NCI-H526 treated with DMSO at 0.1 percent for 48 hours (cell line): Measurements from ENCODE around the gene MSH3.
"Not testable (repeated sequence)": the region's sequence is repeated elsewhere in the genome, so short reads cannot be mapped to it uniquely, and the experiment has no call there.

Experiments used
- DNase-seq: peaks from one replicate; lab custom pipeline; 2025; lab: John Stamatoyannopoulos, UW

Gene MSH3

DNA sequence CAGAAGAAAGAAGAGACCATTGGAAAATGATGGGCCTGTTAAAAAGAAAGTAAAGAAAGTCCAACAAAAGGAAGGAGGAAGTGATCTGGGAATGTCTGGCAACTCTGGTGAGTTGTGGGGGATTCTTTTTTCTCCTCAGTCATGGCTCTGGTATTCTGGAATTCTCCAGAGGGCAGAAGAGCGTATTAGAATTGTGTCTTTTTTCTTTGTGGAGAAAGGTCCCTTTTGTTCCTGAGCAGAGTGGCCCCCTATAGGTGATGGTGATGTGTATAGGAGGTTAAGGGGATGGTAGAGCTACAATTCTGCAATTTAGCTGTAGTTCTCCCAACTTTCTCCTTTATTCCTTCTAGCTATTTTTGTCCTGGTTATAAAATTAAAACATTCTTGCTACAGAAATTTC lies 2.0 kb downstream of the MSH3 start:
- no peak for DNase-seq

DNA sequence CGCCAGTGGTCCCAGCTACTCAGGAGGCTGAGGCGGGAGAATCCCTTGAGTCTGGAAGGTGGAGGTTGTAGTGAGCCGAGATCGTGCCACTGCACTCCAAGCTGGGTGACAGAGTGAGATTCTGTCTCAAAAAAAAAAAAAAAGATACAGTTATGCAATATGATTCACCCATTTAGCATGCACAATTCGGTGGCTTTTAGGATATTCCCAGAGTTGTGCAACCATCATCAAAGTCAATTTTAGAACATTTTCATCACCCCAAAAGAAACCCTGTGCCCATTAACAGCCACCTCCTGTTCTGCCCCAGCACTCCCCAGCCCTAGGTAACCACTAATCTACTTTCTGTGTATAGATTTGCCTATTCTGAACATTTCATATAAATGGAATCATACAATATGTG lies 4.7 kb downstream of the MSH3 start:
- no peak for DNase-seq

DNA sequence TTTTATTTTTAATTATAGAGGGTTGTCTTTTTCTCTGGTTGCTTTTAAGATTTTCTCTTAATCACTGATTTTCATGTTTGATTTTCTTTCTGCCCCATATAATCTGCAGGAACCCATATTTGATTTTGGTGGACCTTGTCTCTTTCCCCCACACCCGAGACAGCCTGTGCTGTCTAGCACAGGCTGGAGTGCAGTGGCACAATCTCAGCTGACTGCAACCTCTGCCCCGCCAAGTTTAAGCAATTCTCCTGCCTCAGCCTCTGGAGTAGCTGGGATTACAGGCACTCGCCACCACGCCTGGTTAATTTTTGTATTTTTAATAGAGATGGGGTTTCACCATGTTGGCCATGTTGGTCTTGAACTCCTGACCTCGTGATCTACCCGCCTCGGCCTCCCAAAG lies 6.2 kb downstream of the MSH3 start:
- DNase-seq = not testable (repeated sequence)

DNA sequence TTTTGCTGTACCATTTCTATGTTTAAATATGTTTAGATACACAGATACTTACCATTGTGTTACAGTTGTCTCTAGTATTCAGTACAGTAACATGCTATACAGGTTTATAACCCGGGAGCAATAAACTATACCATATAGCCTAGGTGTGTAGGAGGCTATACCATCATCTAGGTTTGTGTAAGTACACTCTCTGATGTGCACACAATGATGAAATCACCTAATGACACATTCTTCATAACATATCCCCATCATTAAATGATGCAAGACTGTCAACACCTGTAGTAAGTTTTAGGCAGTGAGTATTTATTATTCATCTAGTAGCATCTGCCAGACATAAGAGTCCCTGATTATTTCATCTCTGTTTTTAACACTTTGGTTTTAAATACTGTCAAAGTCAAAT lies 7.7 kb downstream of the MSH3 start:
- no peak for DNase-seq

DNA sequence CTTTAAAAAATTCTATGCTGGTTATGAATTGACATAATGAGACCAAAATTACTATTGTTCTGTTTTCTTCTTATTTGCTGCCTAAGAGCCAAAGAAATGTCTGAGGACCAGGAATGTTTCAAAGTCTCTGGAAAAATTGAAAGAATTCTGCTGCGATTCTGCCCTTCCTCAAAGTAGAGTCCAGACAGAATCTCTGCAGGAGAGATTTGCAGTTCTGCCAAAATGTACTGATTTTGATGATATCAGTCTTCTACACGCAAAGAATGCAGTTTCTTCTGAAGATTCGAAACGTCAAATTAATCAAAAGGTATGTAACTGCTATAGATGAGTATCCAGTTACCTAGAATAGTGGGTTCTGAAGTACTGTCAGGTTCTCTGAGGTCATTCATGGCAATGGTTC lies 10.6 kb downstream of the MSH3 start:
- no peak for DNase-seq

DNA sequence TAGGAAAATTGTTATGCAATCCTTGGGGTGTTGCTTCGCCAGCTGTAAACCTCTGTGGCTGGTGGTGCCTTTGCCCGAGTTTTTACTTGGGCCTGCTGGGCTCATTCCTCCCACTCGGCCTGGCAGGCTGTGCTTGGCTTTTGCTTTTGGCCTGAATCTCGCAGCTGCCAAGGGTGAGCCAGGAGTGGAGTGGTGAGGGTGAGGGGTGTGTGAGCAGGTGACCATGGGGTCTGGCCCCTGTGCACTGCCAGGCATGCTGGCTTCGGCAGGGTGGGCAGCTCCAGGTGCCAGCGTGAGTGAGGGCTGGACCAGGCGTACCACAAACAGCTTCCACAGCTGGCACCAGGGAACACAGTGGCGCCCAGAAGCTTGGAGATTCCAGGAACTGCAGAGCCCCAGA lies 12.9 kb downstream of the MSH3 start:
- no peak for DNase-seq

DNA sequence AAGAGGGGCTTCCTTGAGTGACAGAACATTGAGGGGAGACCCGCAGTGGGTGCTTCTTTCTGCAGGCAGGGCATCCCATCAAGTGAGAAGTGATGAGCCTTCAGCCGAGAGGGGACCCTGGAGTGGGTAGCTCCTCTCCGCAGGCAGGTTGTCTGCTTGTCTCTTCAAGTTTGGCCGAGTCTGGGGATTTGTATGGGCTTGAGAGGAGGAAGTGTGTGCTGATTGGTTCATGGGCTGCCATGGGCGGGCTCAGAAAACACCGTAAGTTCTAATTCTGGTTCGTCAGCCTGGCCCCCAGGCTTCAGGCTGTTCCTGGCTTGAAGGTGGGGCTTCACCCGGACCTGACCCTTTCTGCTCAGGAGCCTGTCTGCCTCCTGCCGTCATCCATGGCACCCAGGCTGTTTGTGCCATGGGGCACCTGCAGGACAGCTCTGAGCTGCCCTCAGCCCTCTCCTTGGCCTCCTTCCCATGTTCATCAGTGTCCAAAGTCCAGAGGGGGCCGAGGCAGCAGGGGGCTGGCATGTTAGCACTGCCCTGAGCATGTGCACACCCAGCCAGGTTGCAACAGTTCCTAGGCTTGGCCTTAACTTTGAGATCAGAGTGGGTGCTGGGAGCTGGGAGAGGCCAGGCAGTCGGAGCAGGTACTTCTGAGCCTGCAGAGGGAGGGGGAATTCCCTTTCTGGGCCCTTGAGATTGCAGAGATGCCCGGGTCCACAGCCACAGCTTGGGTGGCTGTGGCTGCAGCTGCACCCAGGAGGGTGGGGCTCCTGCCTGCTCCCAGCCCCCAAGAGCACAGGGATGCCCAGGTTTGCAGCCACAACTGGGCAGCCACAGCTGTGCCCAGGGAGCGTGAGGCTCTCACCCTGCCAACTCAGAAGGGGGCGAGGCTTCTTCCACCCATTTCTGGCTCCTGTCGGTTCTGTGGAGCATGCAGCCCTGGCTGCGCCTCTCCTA lies 13.8 kb downstream of the MSH3 start:
- DNase-seq = no peak

DNA sequence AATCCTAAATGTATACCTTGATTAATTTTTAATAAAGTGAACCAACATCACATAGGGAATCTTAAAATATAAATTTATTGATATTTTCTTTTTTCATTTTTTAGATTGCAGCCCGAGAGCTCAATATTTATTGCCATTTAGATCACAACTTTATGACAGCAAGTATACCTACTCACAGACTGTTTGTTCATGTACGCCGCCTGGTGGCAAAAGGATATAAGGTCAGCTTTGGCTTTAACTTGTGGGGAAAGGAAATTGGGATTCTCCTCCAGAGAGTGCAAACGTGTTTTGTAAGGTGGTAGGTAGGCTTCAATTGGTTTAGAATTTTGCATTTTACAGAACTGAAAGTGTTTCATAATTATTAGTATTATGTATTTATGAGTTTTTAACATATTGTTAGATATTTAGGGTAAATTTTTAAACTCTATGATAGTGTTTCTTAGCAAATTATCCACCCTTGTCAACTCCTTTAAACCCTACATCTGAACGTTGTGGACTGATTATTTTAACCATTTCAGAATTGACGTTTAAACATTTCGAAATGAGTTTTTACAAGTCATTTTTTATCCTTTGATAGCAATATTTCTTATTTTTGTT lies 17.8 kb downstream of the MSH3 start:
- DNase-seq = peak; percentile 17

DNA sequence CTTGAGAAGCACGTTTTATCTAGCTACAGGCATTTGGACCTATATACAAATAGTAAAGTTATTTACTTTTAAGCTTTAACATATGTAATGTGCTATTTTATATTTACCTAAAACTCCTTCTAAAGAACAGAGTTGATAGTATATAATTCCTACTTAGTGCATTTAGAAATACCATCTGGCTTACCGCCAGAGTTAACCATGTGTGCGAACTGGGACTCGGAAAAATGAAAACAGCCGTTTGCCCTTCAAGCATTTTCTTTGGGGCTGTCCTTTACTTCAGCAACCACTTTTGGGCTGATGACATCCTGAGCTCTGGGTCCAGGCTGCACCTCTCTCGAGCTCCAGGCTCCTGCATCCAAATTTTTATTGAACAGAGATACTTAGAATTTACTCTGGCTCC lies 22.3 kb downstream of the MSH3 start:
- no peak for DNase-seq

DNA sequence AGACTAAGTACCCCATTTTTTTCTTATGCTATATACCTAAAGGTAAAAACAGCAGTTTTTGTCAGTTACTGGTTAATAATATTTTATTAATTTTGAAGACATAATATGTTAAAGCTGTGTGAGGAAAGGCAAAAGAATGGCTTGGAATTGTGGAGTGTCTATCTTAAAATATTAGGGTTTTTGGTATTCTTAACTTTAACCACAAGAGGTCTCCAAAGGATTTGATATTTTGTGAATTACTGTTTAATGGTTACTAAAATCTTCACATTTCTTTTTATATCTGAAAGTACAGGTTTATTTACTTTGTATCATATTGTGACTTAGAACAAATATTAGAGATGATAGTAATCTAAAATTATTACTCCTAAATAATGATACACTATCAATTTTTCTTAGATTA lies 32.3 kb downstream of the MSH3 start:
- no peak for DNase-seq

DNA sequence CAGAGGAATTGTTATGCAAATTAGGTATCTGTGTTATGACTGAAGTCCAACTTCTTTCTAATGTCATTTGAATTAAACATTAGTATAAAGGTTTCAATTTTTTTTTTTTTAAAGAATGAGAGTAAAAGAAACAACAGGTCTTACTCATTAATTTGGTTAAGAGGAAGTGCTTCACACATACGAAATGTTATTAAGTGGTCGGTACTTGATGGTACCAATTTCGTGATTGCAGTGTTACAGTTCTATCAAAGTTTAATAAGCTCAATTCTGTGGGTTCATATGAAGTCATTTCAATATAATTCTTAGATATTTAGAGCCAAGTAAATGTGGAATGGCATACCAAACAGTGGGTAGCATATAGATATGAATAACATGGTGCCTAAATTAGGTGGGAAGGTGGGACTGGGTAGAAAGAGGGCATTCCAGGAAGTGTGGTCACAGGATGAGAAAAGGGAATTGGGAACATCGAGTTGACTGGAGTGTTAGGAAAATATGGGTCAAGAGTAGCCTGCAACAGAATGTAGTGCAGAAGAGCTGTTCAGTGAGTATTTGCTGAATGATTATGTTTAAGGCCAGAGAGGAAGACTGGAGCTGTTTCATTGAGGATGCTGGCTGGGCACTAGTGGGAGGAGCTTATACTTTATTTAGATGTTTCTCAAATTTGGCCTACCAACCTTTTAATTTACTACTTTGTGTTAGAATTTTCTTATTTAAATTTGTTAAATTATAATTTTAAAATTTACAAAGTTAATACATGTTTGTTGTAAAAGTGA lies 34.4 kb downstream of the MSH3 start:
- DNase-seq = no peak

DNA sequence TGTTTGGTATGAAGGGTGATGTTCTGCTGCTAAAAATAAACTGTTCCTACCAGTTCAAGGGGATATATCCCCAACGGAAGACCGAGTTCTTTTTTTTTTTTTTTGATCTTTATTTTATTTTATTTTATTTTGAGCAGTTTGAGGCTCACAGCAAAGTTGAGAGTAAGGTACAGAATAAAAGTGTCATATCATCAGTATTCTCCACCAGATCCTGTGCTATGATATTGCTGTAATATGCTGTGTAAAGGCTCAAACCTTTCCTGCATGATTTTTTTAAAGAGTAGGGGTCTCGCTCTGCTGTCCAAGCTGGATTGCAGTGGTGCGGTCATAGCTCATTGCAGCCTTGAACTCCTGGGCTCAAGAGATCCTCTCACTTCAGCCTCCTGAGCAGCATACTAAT lies 35.2 kb downstream of the MSH3 start:
- no peak for DNase-seq

DNA sequence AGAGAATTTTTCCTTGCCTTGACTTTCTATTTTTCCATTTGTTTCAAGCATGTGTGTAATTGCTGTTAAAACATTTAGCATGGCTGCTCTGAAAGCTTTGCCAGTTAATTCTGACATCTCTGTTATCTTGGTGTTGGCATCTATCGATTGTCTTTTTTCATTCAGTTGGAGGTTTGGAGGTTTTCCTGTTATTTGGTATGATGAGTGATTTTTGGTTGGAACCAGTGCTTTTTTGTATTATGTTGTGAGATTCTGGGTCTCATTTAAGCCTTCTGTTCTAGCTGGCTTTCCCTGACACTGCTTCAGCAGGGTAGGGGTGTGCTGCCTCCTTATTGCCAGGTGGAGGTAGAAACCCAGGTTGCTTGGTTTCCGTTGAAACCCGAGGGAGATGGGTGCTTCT lies 41.2 kb downstream of the MSH3 start:
- DNase-seq = no peak

DNA sequence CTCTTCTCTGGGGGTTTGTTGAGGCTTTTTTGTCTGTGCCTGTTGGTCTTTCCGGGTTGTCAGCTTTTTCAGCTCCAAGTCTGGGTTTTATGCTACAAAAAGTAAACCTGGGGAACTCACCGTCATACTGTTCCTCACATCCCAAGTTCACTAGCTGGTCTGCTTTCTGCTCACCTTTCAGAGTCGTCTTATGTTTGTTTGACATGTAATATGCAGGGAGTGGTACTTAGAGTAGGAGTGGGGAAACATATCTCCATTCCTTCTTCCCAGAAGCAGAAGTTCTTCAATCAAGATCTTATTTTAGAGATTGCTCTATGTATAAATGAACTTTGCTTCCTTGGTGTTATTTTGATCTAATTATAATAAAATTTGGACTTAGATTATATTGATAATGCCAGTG lies 42.0 kb downstream of the MSH3 start:
- no peak for DNase-seq

DNA sequence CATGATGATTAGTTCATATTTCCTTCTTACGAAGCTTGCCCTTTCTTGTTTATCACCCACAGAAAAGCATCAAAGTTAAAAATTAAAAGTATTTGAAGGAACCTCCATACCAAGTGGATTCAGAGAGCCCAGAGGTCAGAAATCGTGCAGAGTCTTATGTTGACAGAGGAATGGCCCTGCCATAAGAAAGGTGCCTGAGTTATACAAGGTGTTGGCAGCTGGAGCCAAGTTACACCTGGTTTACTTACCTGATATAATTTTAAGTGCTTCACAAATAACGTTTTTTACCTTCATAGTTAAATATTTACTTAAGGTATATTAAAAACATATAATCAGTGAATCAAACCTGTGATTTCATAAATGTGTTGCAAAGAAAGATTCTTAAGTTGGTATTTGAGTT lies 42.6 kb downstream of the MSH3 start:
- DNase-seq = no peak

DNA sequence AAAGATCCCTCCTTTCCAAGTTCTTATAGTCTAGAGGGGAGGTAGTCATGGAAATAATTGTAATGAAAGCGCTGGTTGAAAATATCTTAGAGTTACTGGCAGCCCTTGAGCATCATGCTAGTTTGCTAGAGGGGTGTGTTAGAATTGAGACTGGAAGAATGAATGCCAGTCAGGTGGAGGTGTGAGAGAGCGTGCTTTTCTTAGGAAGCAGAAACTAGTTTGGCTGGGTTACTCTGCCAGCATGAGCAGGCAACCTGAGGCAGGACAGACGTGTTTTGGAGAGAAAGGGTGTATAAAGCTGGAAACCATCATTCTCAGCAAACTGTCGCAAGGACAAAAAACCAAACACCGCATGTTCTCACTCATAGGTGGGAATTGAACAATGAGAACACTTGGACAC lies 43.9 kb downstream of the MSH3 start:
- no peak for DNase-seq

DNA sequence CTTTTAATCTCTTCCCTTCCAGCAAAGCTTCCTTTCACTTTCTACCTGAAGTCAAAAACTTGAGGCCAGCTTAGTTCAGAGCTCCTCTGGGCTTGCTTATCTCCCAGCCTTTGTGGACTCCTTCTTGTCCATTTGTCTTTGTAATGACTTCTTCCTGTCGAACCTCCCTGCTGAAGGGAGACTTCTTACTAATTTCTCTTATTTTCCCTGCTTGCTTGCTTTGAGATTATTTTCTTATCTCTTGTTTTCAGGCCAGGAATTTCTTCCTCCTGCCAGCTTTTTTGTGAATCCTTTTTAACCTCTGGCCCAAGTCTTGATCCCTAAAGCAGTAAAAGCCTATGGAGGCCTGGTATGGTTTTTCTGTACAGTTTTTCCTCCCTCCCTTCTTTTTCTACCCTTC lies 47.1 kb downstream of the MSH3 start:
- DNase-seq = no peak

DNA sequence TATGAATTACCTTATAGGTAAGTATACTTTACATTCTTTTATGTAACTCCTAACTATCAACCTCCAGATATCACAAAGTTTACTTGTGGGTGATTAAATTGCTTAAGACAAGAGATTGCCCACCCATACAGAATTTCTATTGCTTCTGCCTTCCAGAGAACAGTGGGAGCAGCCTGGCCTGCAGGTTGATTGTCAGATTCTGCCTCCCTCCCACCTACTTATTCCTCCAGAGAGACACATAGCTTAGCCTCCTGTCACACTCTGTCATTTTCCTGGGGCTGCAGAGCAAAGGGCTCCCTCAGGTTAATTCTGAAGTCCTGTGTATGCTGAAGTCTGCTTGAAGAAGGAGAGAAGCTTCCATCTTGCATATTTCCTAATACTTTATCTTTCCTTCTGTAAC lies 48.8 kb downstream of the MSH3 start:
- DNase-seq = no peak

DNA sequence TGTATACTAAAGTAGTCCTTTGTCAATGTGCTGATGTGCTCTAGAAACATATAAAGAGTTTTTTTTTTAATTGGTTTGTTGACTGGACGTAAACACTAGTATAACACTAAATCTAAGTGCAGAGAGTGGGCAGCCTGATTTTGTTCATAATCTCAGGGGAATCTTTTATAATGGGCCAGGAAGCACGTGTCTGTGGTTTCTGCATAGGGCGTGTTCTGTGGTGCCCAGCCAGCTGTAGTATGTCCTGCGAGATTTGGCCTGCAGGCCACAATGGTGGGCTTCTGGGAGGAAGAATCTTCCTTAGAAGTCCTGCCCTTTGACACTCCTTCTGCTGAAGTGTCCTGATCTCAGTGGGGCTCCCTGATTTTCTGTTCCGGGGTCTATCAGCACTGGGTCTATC lies 49.3 kb downstream of the MSH3 start:
- no peak for DNase-seq

DNA sequence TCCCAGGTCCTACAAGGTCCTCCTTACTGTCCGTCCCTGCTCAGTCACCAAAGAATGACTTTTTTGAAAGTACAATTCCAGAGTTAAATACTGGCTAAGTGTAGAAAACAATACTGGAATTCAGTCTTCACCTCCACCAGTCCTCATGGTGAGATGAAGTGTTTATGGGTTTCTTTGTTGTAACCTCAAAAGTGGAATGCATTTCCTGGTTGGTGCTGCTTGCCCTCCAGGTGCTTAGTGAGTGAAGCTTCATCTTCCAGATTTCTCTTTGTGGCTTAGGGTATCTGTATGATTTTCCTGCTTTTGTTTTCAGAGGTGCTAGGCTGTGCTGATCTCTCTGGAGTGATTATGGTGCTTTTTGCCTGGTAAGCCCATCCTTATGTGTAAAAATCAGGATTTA lies 49.8 kb downstream of the MSH3 start:
- DNase-seq = no peak

DNA sequence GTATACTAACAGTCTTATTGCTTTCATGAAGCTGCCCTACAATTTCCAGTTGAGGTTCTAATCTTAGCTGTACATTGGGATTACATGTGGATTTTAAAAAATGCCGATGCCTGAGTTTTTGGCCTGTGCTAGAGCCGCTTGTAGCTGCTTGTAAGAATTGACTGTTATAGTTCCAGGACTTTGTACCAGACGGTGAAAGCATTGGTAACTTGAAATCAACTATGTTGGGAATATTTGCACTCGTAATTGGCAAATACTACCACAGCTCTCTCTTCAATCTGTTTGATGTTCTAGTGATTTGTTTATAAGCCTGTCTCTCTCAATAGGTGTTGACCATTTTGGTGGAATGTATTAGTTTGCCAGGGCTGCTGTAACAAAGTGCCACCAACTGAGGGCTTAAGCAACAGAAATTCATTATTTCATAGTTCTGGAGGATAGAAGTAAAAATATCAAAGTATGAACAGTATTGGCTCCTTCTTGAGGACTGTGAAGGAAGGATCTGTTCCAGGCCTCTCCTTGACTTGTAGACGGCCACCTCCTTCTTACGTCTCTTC lies 50.8 kb downstream of the MSH3 start:
- DNase-seq = no peak

DNA sequence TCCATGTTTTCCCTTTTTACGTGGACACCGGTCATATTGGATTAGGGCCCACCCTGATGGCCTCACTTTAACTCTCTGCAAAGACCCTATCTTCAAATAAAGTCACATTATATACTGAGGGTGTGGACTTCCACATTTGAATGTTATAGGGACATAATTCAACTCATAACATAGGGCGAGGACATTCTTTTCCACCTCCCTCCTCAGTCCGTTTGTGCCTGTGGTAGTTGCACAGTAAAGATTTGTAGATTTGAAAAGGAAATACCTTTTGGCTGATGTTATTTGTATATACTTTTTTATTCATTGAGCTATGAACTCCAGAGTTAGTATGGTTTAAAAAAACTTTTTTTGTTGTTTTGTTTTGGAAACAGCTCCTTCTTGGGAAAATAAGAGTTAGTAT lies 51.3 kb downstream of the MSH3 start:
- DNase-seq = no peak
